Left kidney (tissue), 2 donors: ENCODE results near the gene EPB41L2. TPM values are rescaled to one million over a fixed set of nuclear protein-coding genes. Genes with fewer than 3 reads are reported as not detected.

Source experiments
- DNase-seq: peaks from one replicate; pipeline ENCODE4 v3.0.0-alpha.2; 2013
- polyA plus RNA-seq: library from polyadenylated mRNA; unstranded; fragments of 120-200 nt; gene quantifications from one replicate; pipeline ENCODE4 v1.2.1, GENCODE V29; 2013; ENCODE audit not compliant: insufficient read length

Gene EPB41L2
- polyA plus RNA-seq, 1 donor, result 206 TPM

DNA sequence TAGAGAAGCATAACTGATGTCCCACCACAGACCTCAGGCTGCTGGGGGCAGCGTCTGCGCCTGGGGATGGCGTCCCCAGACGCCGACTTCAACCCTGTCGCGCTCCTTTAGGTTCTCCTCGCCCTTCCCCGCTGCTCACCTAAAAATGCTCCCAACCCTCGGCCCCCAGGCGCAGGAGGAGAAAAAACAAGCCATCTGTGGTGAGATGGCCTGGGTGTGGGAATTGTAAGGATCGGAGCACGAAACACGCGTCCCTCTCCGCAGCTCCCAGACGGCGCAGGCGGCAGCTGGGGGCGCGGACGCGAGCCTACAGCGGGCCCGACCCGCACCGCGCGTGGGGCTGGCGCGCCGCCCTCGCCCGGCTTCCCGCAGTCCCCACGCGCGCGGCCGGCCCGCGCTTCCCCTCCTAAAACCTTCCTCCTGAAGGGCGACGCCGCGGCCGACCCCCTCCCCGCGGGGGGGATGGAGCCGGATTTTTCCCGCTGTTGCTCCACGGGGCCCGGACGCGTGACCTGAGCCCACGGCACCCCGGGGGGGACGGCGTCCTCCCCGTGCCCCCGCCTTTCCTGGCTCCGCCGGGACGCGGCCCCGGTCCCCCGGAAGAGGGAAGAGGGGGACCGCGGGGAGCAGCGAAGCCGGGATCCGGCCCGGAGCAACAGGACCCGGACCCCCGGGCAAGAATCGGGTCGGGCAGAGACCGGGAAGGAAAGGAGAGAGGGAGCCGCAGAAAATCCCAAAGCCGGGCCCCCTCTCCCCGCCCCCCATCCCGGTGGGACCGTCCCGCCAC is 611 bp downstream of the EPB41L2 start:
- DNase-seq, result no peak

DNA sequence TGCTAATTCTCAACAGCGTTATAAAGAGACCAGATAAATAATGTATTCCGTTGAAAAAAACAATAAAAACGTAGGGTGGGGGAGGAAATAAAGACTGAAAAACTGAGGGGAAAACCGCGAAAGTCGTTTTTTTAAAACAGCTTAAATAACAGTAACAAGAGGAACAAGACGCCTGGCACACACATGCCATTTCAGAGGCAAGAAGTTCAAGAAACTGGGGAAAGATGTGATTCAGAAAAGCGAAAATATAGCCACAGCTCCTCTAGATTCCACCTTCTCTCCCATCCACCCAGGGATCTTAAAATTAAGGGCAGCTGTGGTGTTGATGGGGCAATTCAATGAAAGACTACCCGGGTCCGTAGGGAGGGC is 1.3 kb downstream of the EPB41L2 start:
- DNase-seq, result no peak

DNA sequence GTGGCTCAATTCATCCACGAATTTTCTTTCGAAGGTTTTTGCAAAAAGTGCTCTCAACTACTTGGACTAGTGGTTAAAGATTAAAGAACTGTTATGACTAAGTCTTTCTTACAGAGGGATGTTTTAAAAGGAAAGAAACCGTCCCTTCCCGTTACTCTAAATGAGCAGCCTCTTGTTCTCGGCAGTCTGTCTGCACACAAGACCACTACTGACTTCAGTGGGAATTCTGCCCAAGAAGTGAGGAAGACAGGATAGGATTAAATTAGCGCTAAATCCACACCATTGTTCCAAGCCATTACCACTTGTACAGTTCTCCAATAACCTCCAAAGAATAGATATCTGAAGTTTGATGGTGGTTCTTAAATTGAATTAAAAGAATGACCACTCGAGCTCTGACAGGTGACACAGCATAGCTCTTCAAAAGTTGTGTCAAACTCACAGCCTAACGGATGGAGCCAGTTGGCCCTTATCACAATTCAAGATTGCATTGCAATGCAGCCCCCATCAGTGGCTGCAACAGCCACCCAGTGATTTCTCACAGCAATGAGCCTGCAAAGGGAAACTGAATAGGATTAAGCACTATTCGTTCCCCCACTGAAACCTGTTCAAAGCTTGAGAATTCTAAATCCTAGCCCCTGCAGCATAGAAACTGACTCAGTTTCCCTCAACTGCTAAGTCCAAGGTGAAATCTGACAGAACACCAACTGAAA is 1.8 kb downstream of the EPB41L2 start:
- no peak for DNase-seq

DNA sequence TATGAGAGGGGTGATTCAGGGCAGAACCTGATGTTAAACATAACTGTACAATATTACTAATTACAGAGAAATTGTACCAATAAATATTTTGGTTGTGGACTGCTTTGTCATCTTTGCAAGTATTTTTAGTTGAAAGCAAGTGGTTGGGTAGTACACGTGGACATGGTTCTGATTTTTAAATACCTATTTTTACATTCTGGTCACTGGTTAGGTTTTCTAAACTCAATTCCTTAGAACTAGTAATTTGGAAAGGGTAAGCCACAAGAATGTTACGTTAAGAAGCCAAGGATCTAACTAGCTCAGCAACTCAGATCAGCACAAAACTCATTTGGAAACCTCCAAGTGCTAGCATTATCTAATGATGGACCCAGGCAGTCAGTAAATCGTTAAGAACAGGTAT is 2.7 kb downstream of the EPB41L2 start:
- no peak for DNase-seq

DNA sequence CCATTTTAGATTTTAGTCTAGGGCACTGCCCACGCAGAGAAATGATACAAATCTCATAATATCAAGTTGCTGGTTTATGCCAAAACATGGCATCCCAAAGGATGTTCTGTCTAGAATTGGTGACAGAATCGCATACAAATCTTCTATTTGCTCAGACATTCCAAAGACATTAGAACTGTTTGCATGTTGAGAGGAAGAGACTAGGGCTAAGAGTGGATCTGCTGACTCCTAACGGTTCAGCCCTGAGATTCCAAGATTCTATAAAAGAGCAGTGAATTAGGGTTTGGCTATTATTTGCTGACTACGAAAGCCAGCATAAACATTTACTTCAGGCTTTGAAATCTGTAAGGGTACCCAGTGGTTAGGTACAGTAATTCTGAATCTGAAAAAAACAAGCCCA is 3.6 kb downstream of the EPB41L2 start:
- no peak for DNase-seq

DNA sequence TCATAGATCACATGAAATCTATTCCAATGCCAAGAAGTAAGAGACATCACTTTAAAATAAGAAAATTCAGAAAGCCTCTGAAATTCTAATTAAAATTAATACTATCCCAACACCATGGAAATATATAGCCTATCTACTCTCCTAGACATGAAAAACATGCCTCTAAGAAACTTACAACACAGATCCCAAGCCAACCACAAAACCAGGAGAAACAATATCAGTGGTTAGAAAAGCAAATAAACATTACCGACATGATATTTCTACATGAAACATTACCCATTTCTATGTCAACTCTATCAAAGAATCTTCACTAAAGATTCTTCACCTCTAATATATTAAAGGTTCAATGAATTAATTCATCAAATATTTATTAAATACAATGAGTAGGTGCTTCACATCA is 4.8 kb downstream of the EPB41L2 start:
- DNase-seq, result no peak

DNA sequence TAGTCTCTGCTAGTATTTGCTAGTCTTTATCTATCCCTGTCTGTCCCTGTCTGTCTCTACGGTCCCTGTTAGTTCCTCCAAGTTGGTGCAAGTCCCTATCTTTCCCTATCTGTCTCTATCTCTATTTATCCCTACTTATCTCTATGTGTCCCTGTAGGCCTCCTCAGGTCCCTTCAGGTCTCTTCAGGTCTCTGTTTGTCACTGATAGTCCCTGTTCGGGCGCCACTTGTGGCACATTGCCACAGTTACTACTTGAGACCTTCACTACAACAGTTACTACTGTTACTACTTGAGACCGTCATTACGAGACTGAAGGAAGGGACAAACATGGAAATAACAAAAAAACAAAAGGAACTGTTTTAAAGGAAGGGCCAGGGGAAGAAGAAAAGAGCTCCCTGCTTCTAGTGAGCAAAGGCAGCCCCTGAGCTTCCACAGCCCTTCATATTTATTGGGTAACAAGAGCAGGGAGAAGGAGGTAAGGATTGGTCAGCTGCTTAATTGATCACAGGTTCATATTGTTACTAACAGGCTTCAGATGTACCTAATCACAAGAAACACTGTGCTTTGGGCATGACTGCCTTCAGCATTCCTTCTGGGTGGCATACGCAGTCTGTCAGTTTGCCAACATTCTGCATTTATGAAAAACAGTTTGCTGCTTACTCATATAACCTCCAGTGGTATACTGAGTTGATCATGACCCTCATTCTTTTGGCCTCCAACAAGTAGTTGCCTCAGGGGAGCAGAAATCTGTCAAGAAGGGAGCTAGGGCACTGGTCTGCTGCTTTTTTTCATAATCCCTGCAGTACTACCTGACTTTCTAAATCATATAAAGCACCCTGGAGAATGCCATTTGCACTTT is 8.4 kb downstream of the EPB41L2 start:
- no peak for DNase-seq

DNA sequence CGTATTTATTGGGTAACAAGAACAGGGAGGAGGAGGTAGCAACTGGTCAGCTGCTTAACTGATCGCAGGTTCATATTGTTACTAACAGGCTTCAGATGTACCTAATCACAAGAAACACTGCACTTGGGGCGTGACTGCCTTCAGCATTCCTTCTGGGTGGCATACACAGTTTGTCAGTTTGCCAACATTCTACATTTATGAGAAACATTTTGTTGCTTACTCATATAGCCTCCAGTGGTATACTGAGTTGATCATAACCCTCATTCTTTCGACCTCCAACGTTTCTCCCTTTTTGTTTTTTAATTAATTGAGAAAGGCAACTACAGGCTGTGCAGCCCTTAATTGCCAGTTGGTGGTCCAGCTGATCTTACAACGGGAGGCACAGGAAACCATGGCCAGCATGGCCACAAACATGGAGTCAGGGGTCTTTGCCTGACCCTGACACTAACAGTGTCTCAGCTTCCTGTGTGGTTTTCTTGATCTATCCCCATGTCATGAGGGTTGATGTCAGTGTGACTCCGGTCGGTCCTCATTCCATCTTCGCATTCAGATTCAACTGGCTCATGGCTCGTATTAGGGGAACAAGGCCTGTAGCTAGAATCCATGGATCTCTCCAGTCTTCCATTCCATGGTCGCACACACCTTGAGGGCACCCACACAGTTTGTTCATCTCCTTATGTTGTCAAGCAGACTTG is 9.4 kb downstream of the EPB41L2 start:
- no peak for DNase-seq

DNA sequence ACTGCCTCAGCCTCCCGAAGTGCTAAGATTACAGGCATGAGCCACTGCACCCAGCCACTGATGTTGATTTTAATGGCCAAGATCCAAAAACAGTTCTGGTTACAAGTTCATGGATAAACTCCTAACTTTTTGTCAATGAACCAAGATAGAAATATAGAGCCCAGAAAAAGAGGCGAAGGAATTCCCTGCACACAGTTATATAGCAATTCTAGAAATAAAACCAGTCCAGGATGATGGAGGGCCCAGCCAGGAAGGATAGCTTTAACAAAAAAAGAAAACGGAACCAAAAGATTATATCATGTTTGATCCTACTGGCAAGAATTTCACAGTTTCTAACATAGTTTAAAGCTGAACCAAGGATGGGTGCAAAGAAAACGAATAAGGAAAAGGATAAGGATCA is 10.9 kb downstream of the EPB41L2 start:
- DNase-seq, result no peak

DNA sequence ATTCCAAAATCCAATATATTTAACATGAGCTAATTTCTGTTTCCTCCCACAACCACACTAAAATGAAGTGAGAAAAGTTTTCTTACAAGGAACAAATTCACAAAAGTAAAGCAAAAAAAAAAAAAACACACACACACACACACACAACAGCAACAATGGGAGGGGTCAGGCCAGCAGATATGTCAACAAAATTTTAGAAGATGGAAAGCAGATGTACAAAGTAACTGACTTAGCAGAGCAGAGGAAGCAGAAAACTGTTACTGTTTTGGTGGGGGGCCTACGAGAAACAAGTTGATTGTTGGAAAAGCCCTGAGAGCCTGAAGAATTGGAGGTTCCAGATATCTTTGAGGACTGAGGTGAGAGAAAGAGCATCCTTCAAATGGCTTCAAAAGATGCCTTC is 11.7 kb downstream of the EPB41L2 start:
- no peak for DNase-seq

DNA sequence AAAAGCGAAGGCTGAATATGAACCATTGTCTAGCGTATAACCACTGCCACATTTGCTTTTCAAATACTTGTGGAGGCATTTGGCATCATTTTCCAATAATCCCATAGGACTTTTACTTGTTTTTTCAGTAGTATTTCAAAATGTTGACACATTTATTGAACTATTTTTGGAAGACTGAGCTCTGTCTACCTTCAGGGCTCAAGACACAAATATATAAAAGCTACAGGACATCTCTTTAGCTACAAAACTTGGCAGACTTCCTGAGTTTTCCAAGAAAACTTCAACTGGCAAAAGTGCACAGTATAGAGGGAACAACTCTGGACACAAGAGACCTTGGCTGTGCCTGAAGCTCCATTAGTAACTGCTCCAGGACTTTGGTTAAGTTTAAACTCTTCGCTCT is 13.4 kb downstream of the EPB41L2 start:
- DNase-seq, result no peak

DNA sequence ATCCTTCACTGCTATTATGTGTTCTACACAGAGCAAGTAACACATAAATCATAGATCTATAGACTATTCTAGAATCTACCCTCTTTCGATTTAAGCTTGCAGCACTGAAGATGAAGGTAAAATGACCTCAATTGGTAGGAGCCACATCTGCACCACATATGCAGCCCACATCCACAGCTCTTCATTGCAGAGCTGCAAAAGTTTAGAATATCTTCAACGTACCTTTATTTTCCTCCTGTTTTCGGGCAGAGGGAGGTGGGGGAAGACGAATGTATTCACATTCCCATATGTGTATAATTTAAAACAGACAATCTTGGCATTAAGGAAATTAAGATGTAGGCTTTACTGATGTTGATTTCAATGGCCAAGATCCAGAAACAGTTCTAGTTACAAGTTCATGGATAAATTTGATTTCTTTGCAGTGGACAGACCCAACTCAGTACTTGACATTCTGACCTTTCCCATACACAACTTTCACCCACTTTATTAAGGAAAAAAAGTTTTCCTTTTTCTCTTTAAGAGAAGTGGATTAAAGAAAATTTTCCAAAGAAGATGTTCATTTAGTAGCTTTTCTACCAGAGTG is 14.0 kb downstream of the EPB41L2 start:
- DNase-seq, result no peak

DNA sequence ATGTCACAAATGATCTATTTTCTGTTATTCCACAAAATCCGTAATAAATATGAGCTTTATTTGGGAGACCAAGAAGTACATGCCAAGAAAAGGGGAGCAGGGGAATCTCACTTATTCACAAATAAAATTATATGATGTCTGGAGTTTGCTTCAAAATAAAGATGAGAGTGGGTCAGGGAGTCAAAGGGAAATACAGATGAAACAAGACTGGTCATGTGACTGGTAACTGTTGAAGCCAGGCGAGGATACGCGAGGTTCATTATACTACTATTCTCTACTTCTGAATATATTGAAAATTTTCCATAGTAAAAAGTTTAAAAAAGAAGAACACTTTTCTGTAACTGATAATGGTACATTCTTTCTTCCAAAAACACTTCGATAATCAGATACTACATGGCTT is 14.6 kb downstream of the EPB41L2 start:
- no peak for DNase-seq

DNA sequence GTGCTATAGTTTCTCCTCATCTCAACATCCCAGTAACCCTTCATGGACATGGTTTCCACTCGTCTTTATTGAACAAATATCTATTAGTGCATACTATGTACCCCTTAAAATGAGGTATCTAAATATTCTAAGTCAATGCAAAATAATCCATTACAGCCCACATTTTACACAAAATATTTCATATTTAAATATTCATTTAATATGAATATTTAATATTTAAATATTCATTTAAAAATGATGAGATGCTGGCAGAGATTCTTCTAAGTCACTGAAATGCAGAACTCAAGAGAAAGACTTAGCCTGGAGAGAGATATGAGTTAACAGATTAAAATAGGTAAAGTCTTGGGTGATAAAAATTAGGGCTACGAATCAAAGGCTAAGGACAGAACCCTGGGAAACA is 17.9 kb downstream of the EPB41L2 start:
- no peak for DNase-seq

DNA sequence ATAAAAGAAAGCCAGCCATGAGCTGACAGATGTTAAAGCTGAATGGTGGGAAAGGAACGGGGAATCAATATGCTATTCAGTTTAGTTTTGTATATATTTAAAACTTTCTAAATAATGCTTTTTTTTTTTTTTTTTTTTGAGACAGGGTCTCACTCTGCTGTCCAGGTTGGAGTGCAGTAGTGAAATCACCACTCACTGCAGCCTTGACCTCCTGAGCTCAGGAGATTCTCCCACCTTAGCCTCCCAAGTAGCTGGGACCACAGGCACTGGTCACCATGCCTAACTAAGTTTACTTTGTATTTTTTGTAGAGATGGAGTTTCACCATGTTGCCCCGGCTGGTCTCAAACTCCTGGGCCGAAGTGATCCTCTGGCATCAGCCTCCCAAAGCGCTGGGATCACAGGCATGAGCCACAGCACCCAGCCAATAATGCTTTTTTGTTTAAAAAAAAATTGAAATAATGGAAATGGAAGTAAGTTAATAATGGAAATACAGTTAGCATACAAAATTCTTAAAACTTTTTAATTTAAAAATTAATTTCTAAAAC is 19.1 kb downstream of the EPB41L2 start:
- DNase-seq, result no peak

DNA sequence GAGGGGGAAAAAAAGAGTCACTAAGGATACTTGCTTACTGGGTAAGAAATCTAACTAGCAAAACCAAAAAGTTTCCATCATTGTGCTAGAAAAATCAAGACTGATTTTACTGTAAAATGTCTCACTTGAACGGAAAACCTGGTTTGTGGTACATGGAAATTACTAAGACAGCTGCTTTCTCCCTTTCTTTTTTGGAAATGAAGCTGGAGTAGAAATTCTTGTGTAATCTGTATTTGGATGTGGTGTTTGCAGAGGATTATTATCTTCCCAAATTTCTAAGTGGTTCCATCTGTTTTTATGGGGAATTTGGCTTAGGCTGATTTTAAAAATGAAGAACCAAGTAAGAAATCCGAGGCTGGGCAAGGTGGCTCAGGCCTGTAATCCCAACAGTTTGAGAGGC is 20.4 kb downstream of the EPB41L2 start:
- no peak for DNase-seq

DNA sequence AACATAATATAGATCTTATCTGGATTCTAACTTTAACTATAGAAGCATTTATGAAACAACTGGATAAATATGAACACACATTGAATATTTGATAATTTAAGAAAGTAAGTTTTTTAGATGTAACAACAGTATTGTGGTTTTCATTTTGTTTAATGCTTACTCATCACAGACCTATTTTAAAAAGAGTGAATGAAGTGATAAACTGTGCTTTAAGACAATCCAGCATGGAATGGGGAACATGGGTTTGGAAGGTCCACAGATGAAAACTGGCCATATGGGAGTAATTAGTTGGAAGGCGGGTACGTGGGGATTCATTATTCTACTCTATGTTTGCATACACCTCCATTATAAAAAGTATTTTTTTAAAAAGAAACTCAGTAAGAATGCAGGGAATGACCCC is 21.2 kb downstream of the EPB41L2 start:
- DNase-seq, result no peak

DNA sequence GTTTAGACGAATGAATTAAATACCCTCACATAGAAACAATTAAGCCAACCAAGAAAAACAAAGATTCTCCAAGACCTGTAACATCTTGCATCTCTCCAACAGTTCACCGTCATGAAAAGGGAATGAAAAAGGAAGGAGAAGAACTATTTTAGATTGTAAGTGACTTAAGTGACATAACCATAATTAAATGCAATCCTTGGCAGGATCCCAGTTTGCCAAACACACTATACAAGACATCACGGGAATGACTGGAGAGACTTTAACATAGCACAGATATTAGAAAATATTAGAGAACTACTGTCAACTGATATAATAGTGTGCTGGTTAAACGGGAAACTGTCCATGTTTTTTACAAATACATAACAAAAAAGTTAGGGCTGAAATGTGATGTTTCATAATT is 22.2 kb downstream of the EPB41L2 start:
- no peak for DNase-seq

DNA sequence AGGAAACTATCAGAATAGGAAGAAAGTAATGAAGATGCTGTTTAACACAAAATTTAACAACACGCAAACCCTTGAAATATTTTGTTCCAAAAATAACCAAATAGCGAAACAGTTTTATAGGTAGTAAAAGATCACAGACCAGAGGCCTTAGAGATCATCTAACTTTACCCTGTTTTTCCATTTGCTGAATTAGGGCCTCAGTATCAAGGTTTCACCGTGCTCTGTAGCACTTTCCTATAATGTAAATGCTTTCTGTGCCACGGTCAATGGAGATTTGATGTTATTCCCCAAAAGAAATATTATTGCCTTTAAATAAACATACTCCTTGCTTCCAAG is 23.7 kb downstream of the EPB41L2 start:
- no peak for DNase-seq

DNA sequence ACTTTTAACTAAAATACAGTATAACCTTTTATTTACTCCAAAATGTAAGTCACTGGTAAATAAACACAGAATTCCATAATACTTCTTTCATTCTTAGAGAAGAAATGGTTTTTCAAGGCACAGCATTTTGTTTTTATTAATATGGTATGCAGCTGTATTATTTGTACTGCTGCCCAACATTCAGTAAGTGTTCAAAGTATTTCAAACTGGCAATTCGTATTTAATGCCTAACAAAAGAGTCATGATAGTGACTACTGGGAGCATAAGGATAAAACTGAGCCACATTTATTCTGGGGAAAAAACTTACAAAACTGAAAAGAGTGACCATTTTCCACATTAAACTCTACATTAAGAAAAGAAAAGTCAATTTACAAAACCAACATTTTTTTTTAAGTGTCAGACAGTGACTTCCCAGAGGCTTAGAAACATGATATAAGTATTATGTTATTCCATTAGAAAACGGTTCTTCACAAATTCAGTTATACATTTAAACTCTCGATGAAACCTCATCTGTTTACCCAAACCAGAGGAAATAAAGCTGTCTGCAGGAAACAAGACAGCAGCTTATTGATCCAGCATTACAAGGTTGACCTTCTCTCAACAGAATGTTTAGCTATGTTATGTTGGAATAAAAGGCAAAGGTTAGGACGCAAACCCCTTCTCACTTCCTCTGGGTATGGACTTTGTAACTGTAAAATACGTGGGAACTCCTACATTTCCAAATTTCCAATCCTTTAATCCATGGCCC is 24.3 kb downstream of the EPB41L2 start:
- DNase-seq, result no peak
